HEK293 (cell line): ENCODE measurements around the gene RELT.
A peak's percentile ranks its signal among the peaks of the same experiment; 100 is the strongest.

Experiments used
- CTCF ChIA-PET: fragments of 350-600 bp; formaldehyde crosslinking; extraction: SDS; loops from one replicate; lab custom pipeline; 2021; ENCODE audit warnings: antibody characterized with exemption; lab: Yijun Ruan, JAX
- POLR2A ChIA-PET: fragments of 300-600 bp; formaldehyde crosslinking; extraction: SDS; loops from one replicate; lab custom pipeline; 2020; ENCODE audit warnings: antibody characterized with exemption, inconsistent platforms; lab: Yijun Ruan, JAX
- H3K27ac ChIP-seq: fragments of 200-500 bp; sonication (Bioruptor generic); 2 replicates; pipeline ENCODE4 v1.5.1; 2014; ENCODE audit warnings: low read depth, low read length, control low read depth, inconsistent platforms; ENCODE audit errors: extremely low read depth
- H3K36me3 ChIP-seq, 2 experiments: fragments of 200-500 bp in 1 of 2; sonication (Bioruptor generic) in 1 of 2; 1 replicate in 1 of 2; 2 replicates in 1 of 2; pipeline ENCODE4 v1.5.1; 2014 to 2017; ENCODE audit warnings: inconsistent platforms in 2 of 2, low read length in 2 of 2; ENCODE audit not compliant: control insufficient read depth in 2 of 2, insufficient read depth in 1 of 2
- H3K4me1 ChIP-seq: fragments of 200-500 bp; sonication (Bioruptor generic); 2 replicates; pipeline ENCODE4 v1.5.1; 2014; ENCODE audit warnings: mild to moderate bottlenecking, low read length, inconsistent platforms; ENCODE audit not compliant: control insufficient read depth, insufficient read depth
- H3K4me3 ChIP-seq: 2 replicates; pipeline ENCODE4 v1.5.1; 2011; ENCODE audit warnings: low read depth, mild to moderate bottlenecking, control low read depth, low read length, moderate library complexity
- H3K9me3 ChIP-seq: fragments of 200-500 bp; sonication (Bioruptor generic); 2 replicates; pipeline ENCODE4 v1.5.1; 2014; ENCODE audit warnings: low read depth, low read length, inconsistent platforms; ENCODE audit not compliant: control insufficient read depth, insufficient read depth
- ATF2 ChIP-seq: fragments of 450-650 bp; formaldehyde crosslinking; IDR thresholded peaks from 2 replicates; pipeline ENCODE4 v1.5.1; 2016; ENCODE audit warnings: missing biosample characterization, missing genetic modification characterization, low read depth
- BCL11B ChIP-seq: fragments of 450-650 bp; formaldehyde crosslinking; IDR thresholded peaks from 2 replicates; pipeline ENCODE4 v1.5.1; 2016; ENCODE audit warnings: low read depth, missing biosample characterization, missing genetic modification characterization
- BCL6B ChIP-seq: fragments of 450-650 bp; formaldehyde crosslinking; IDR thresholded peaks from 2 replicates; pipeline ENCODE4 v1.5.1; 2017; ENCODE audit warnings: missing biosample characterization, missing genetic modification characterization
- GLIS1 ChIP-seq: fragments of 450-650 bp; formaldehyde crosslinking; IDR thresholded peaks from 2 replicates; pipeline ENCODE4 v1.5.1; 2016; ENCODE audit warnings: missing biosample characterization, missing genetic modification characterization
- OVOL3 ChIP-seq: fragments of 450-650 bp; formaldehyde crosslinking; IDR thresholded peaks from 2 replicates; pipeline ENCODE4 v1.5.1; 2016; ENCODE audit warnings: missing biosample characterization, missing genetic modification characterization
- PRDM1 ChIP-seq: fragments of 450-650 bp; formaldehyde crosslinking; IDR thresholded peaks from 2 replicates; pipeline ENCODE4; 2016; ENCODE audit warnings: missing biosample characterization, missing genetic modification characterization
- PRDM4 ChIP-seq: fragments of 450-650 bp; formaldehyde crosslinking; IDR thresholded peaks from 2 replicates; pipeline ENCODE4 v1.5.1; 2017; ENCODE audit warnings: missing biosample characterization, missing genetic modification characterization
- WT1 ChIP-seq: fragments of 450-650 bp; formaldehyde crosslinking; IDR thresholded peaks from 2 replicates; pipeline ENCODE4 v1.5.1; 2016; ENCODE audit warnings: missing biosample characterization, missing genetic modification characterization
- YY2 ChIP-seq: fragments of 450-650 bp; formaldehyde crosslinking; IDR thresholded peaks from 2 replicates; pipeline ENCODE4 v1.5.1; 2016; ENCODE audit warnings: missing biosample characterization, missing genetic modification characterization
- ZNF157 ChIP-seq: fragments of 450-650 bp; formaldehyde crosslinking; IDR thresholded peaks from 2 replicates; pipeline ENCODE4 v1.5.1; 2016; ENCODE audit warnings: missing biosample characterization, missing genetic modification characterization
- ZNF174 ChIP-seq: fragments of 450-650 bp; formaldehyde crosslinking; IDR thresholded peaks from 2 replicates; pipeline ENCODE4 v1.5.0; 2017; ENCODE audit warnings: missing biosample characterization, mild to moderate bottlenecking, missing genetic modification characterization
- ZNF2 ChIP-seq: fragments of 450-650 bp; formaldehyde crosslinking; IDR thresholded peaks from 2 replicates; pipeline ENCODE4 v1.5.1; 2016; ENCODE audit warnings: missing biosample characterization, missing genetic modification characterization
- ZNF214 ChIP-seq: fragments of 450-650 bp; formaldehyde crosslinking; IDR thresholded peaks from 2 replicates; pipeline ENCODE4 v1.5.1; 2017; ENCODE audit warnings: missing biosample characterization, mild to moderate bottlenecking, missing genetic modification characterization, borderline replicate concordance
- ZNF24 ChIP-seq: fragments of 450-650 bp; formaldehyde crosslinking; IDR thresholded peaks from 2 replicates; pipeline ENCODE4 v1.5.1; 2016; ENCODE audit warnings: missing biosample characterization, missing genetic modification characterization
- ZNF248 ChIP-seq: fragments of 450-650 bp; formaldehyde crosslinking; IDR thresholded peaks from 2 replicates; pipeline ENCODE4 v1.5.1; 2017; ENCODE audit warnings: missing biosample characterization, missing genetic modification characterization
- ZNF266 ChIP-seq: fragments of 450-650 bp; formaldehyde crosslinking; IDR thresholded peaks from 2 replicates; pipeline ENCODE4 v1.5.1; 2016; ENCODE audit warnings: missing biosample characterization, missing genetic modification characterization, low read depth
- ZNF274 ChIP-seq, 2 experiments: fragments of 200-500 bp in 1 of 2; fragments of 450-650 bp in 1 of 2; sonication (Bioruptor generic) in 1 of 2; formaldehyde crosslinking in 1 of 2; IDR thresholded peaks; 2 replicates each; pipeline versions ENCODE4 v1.5.1 to v1.6.1; 2014 to 2016; ENCODE audit warnings: borderline replicate concordance in 1 of 2, inconsistent platforms in 1 of 2, low read length in 1 of 2, missing biosample characterization in 1 of 2, missing genetic modification characterization in 1 of 2
- ZNF433 ChIP-seq: fragments of 450-650 bp; formaldehyde crosslinking; IDR thresholded peaks from 2 replicates; pipeline ENCODE4 v1.5.1; 2016; ENCODE audit warnings: missing biosample characterization, missing genetic modification characterization, low read depth
- ZNF558 ChIP-seq: fragments of 450-650 bp; formaldehyde crosslinking; IDR thresholded peaks from 2 replicates; pipeline ENCODE4 v1.5.1; 2016; ENCODE audit warnings: missing biosample characterization, missing genetic modification characterization
- ZNF623 ChIP-seq: fragments of 450-650 bp; formaldehyde crosslinking; IDR thresholded peaks from 2 replicates; pipeline ENCODE4 v1.5.1; 2016; ENCODE audit warnings: missing biosample characterization, missing genetic modification characterization
- ZNF645 ChIP-seq: fragments of 450-650 bp; formaldehyde crosslinking; IDR thresholded peaks from 2 replicates; pipeline ENCODE4; 2016; ENCODE audit warnings: missing biosample characterization, missing genetic modification characterization
- ZNF843 ChIP-seq: fragments of 450-650 bp; formaldehyde crosslinking; IDR thresholded peaks from 2 replicates; pipeline ENCODE4 v1.5.1; 2016; ENCODE audit warnings: missing biosample characterization, missing genetic modification characterization
- ZSCAN4 ChIP-seq: fragments of 450-650 bp; formaldehyde crosslinking; IDR thresholded peaks from 2 replicates; pipeline ENCODE4 v1.5.1; 2017; ENCODE audit warnings: missing biosample characterization, missing genetic modification characterization

RELT gene

GRCh38 chr11:73397468-73398131, 21.4 kb downstream of the RELT start:
- no peaks in the 10 kb centered on the region for H3K9me3 ChIP-seq
- POLR2A ChIA-PET, result interaction anchor here (1.2 kb wide), 1 partner anchor 46 kb away, joined by 4 read pairs; no protein-coding TSS in a partner anchor
- no peak overlapping the region for H3K27ac ChIP-seq
- TF ChIP-seq BCL6B (tag by site-specific recombination) (no peak), BCL11B (tag by site-specific recombination) (no peak), ZNF248 (no peak), ZNF157 (tag by site-specific recombination) (no peak), ZNF558 (tag by site-specific recombination) (no peak)
- H3K4me3 ChIP-seq, result no peak overlapping the region
- H3K4me1 ChIP-seq, result no peaks in the 10 kb centered on the region
- H3K36me3 ChIP-seq, result peaks cover 0 to 52% of the 10 kb centered on the region in 2 experiments; a peak in 1 of 3 replicates
- CTCF ChIA-PET, result interaction anchor here (0.9 to 10.1 kb wide), 6 partner anchors 37 to 264 kb away, joined by 3 to 122 read pairs (median 6); no protein-coding TSS in a partner anchor

GRCh38 chr11:73398132-73398526, 21.9 kb downstream of the RELT start:
- Histone ChIP-seq H3K9me3 (no peaks in the 10 kb centered on the region), H3K36me3 (peaks cover 0 to 48% of the 10 kb centered on the region in 2 experiments; a peak in 1 of 3 replicates), H3K4me1 (no peaks in the 10 kb centered on the region), H3K4me3 (no peak overlapping the region), H3K27ac (no peak overlapping the region)
- ChIA-PET CTCF (interaction anchor here (2.7 to 10.1 kb wide), 3 partner anchors 46 to 263 kb away, joined by 9 to 122 read pairs (median 45); no protein-coding TSS in a partner anchor), POLR2A (interaction anchor here (1.2 kb wide), 1 partner anchor 46 kb away, joined by 4 read pairs; no protein-coding TSS in a partner anchor)
- no peak for TF ChIP-seq ZNF24 (tag by site-specific recombination)
- peak; percentile 33; the same call in 1 of the 2 replicates for TF ChIP-seq GLIS1 (tag by site-specific recombination)
- TF ChIP-seq PRDM1 (tag by site-specific recombination), result no peak

GRCh38 chr11:73398721-73399120, 22.5 kb downstream of the RELT start:
- Histone ChIP-seq H3K4me3 (no peak overlapping the region), H3K36me3 (peaks cover 0 to 46% of the 10 kb centered on the region in 2 experiments; a peak in 1 of 3 replicates), H3K4me1 (no peaks in the 10 kb centered on the region), H3K9me3 (no peaks in the 10 kb centered on the region), H3K27ac (no peak overlapping the region)
- POLR2A ChIA-PET, result no interaction called here
- CTCF ChIA-PET, result interaction anchor here (0.5 to 10.1 kb wide), 4 partner anchors 41 to 263 kb away, joined by 3 to 122 read pairs (median 24); no protein-coding TSS in a partner anchor
- TF ChIP-seq ZNF274 (IDR thresholded peaks at IDR 0.05; ENCODE audit: low read length), result no peak
- no peak for TF ChIP-seq ZNF274 (tag by site-specific recombination; IDR thresholded peaks at IDR 0.05; ENCODE audit: borderline replicate concordance)
- TF ChIP-seq OVOL3 (tag by site-specific recombination), result no peak
- TF ChIP-seq YY2 (tag by site-specific recombination), result no peak
- no peak for TF ChIP-seq ZSCAN4
- TF ChIP-seq ZNF214 (tag by site-specific recombination), result no peak
- TF ChIP-seq ZNF623 (tag by site-specific recombination), result no peak
- no peak for TF ChIP-seq ZNF433 (tag by site-specific recombination)
- TF ChIP-seq ZNF843 (tag by site-specific recombination), result no peak
- TF ChIP-seq ZNF266 (tag by site-specific recombination), result no peak
- TF ChIP-seq ZNF174 (tag by site-specific recombination), result no peak
- no peak for TF ChIP-seq ZNF645 (tag by site-specific recombination)
- no peak for TF ChIP-seq ZNF2
- no peak for TF ChIP-seq PRDM4 (tag by site-specific recombination)
- no peak for TF ChIP-seq WT1 (tag by site-specific recombination)
- no peak for TF ChIP-seq ATF2
- no peak for TF ChIP-seq ZNF558 (tag by site-specific recombination)
